Left kidney (tissue), 2 donors: ENCODE results near the gene NDEL1. TPM values are rescaled to one million over a fixed set of nuclear protein-coding genes. Genes with fewer than 3 reads are reported as not detected.

Source experiments
- DNase-seq: peaks from one replicate; pipeline ENCODE4 v3.0.0-alpha.2; 2013
- polyA plus RNA-seq: library from polyadenylated mRNA; unstranded; fragments of 120-200 nt; gene quantifications from one replicate; pipeline ENCODE4 v1.2.1, GENCODE V29; 2013; ENCODE audit not compliant: insufficient read length

NDEL1 gene
- polyA plus RNA-seq, 1 donor, result 57.3 TPM

- no peak for DNase-seq
Measured at GRCh38 chr17:8476741-8477140, 41.1 kb downstream of the NDEL1 start.

GRCh38 chr17:8477171-8477570 is 41.5 kb downstream of the NDEL1 start:
- DNase-seq, result no peak

GRCh38 chr17:8477715-8478441 is 42.2 kb downstream of the NDEL1 start:
- no peak for DNase-seq

GRCh38 chr17:8479431-8479947 is 43.8 kb downstream of the NDEL1 start:
- no peak for DNase-seq

GRCh38 chr17:8480011-8480976 is 44.6 kb downstream of the NDEL1 start:
- DNase-seq, result no peak

- no peak for DNase-seq
Measured at GRCh38 chr17:8481089-8481488, 45.4 kb downstream of the NDEL1 start.

GRCh38 chr17:8481703-8482102 is 46.0 kb downstream of the NDEL1 start:
- no peak for DNase-seq

- DNase-seq, result no peak
Measured at GRCh38 chr17:8482546-8482945, 46.9 kb downstream of the NDEL1 start.

GRCh38 chr17:8484465-8484864 is 48.8 kb downstream of the NDEL1 start:
- no peak for DNase-seq

- no peak for DNase-seq
Measured at GRCh38 chr17:8485491-8485890, 49.8 kb downstream of the NDEL1 start.

GRCh38 chr17:8487130-8487645 is 51.5 kb downstream of the NDEL1 start:
- DNase-seq, result no peak

GRCh38 chr17:8487743-8488142 is 52.1 kb downstream of the NDEL1 start:
- DNase-seq, result no peak

GRCh38 chr17:8488491-8488890 is 52.8 kb downstream of the NDEL1 start:
- DNase-seq, result no peak

- DNase-seq, result no peak
Measured at GRCh38 chr17:8488901-8489300, 53.2 kb downstream of the NDEL1 start.

- no peak for DNase-seq
Measured at GRCh38 chr17:8489841-8490240, 54.2 kb downstream of the NDEL1 start.

GRCh38 chr17:8490256-8491023 is 54.8 kb downstream of the NDEL1 start:
- no peak for DNase-seq

- DNase-seq, result no peak
Measured at GRCh38 chr17:8492121-8492520, 56.4 kb downstream of the NDEL1 start.

GRCh38 chr17:8494021-8494420 is 58.3 kb downstream of the NDEL1 start:
- DNase-seq, result no peak

GRCh38 chr17:8494506-8495111 is 58.9 kb downstream of the NDEL1 start:
- DNase-seq, result no peak

GRCh38 chr17:8496081-8496480 is 60.4 kb downstream of the NDEL1 start:
- DNase-seq, result no peak

- DNase-seq, result no peak
Measured at GRCh38 chr17:8499171-8499570, 63.5 kb downstream of the NDEL1 start.

- no peak for DNase-seq
Measured at GRCh38 chr17:8499614-8500013, 63.9 kb downstream of the NDEL1 start.
